Transverse colon (tissue), 4 donors: Measurements from ENCODE around the gene MSH6. TPM values are rescaled to one million over a fixed set of nuclear protein-coding genes. Genes with fewer than 3 reads are reported as not detected.

ENCODE experiments used
- DNase-seq: peaks from one replicate; pipeline ENCODE4 v3.0.0-alpha.2; 2019
- H3K27ac ChIP-seq, 4 donors: fragments of 200-600 bp; sonication (generic); 2 replicates each; pipeline ENCODE4 v1.5.1; 2016 to 2018; ENCODE audit warnings: inconsistent platforms in 4 of 4
- H3K27me3 ChIP-seq: fragments of 200-600 bp; sonication (generic); 2 replicates; pipeline ENCODE4 v1.5.1; 2017; ENCODE audit warnings: inconsistent platforms
- H3K36me3 ChIP-seq, 4 donors: fragments of 200-600 bp; sonication (generic); 2 replicates each; pipeline ENCODE4 v1.5.1; 2017 to 2019; ENCODE audit warnings: inconsistent platforms in 4 of 4
- H3K4me1 ChIP-seq, 4 donors: fragments of 200-600 bp; sonication (generic); 2 replicates each; pipeline ENCODE4 v1.5.1; 2017 to 2020; ENCODE audit warnings: inconsistent platforms in 4 of 4
- H3K4me3 ChIP-seq, 4 donors: fragments of 200-600 bp; sonication (generic); 1 replicate in 1 of 4; 2 replicates in 3 of 4; pipeline versions ENCODE4 v1.5.1 to v1.6.1; 2017 to 2019; ENCODE audit warnings: inconsistent platforms in 4 of 4
- H3K9me3 ChIP-seq, 2 donors: fragments of 200-600 bp; sonication (generic); 2 replicates each; pipeline ENCODE4 v1.5.1; 2017 to 2019; ENCODE audit warnings: inconsistent platforms in 2 of 2
- CTCF ChIP-seq, 5 experiments: fragments of 200-600 bp in 3 of 5; fragments of 450-650 bp in 2 of 5; sonication (generic) in 3 of 5; IDR thresholded peaks; 1 replicate in 2 of 5; 2 replicates in 3 of 5; pipeline ENCODE4 v1.5.1; 2016 to 2017; ENCODE audit warnings: antibody characterized with exemption in 5 of 5, inconsistent platforms in 3 of 5, mild to moderate bottlenecking in 2 of 5, moderate library complexity in 1 of 5
- EP300 ChIP-seq: sonication (generic); formaldehyde crosslinking; IDR thresholded peaks from one replicate; pipeline ENCODE4 v1.6.1; 2017; ENCODE audit warnings: antibody characterized with exemption, low read depth
- POLR2A ChIP-seq: fragments of 450-650 bp; IDR thresholded peaks from one replicate; pipeline ENCODE4 v1.6.1; 2016; ENCODE audit warnings: antibody characterized with exemption, mild to moderate bottlenecking, moderate library complexity
- POLR2AphosphoS5 ChIP-seq, 3 donors: sonication (generic); formaldehyde crosslinking; IDR thresholded peaks; one replicate each; pipeline ENCODE4 v1.6.1; 2016; ENCODE audit warnings: antibody characterized with exemption in 3 of 3
- WGBS, 2 donors: methylation state at CpG; one replicate each; pipeline ENCODE4 v1.1.5; 2018; ENCODE audit warnings: low coverage in 1 of 2; 5-methylcytosine and 5-hydroxymethylcytosine counted together
- in situ Hi-C, 4 donors: fragments of 200-750 bp; cut with MboI; loops; one replicate each; pipeline versions ENCODE4 v1.15.0 to v1.15.1; 2017; ENCODE audit warnings: low sequenced_read_pairs in 3 of 4, low pct_ligation_motif_present in 1 of 4, low pct_unique_long_range_greater_than_20kb in 1 of 4
- intact Hi-C: fragments of 100-400 bp; cut with DNase I; formaldehyde crosslinking; loops from one replicate; pipeline ENCODE4 v1.15.1; 2023; ENCODE audit warnings: low total_unique reads
- total RNA-seq, 4 donors: library from RNA; depleted of rRNA; stranded (reverse); fragments of >200 nt; gene quantifications; one replicate each; pipeline ENCODE4 v1.1.0, GENCODE V29; 2016

The MSH6 gene
- total RNA-seq, 4 donors from 2014 or later, result 15.9 to 21.9 (median 17.2) TPM

GRCh38 chr2:47767880-47768609 lies 14.9 kb upstream of the MSH6 start:
- Histone ChIP-seq H3K27ac (no peak overlapping the region), H3K36me3 (no peaks in the 10 kb centered on the region), H3K4me3 (no peak overlapping the region), H3K27me3 (no peaks in the 10 kb centered on the region), H3K4me1 (peaks cover 0 to 5% (median 0%) of the 10 kb centered on the region in 4 donors), H3K9me3 (no peaks in the 10 kb centered on the region)
- peak; percentile 70 for DNase-seq
- in situ Hi-C loops (loop anchor here in 3 of 4 donors (10.0 kb wide), 3 partner anchors 323 to 433 kb away; no protein-coding TSS in a partner anchor), intact Hi-C loops (loop anchor here (5.0 kb wide), 1 partner anchor 331 kb away; no protein-coding TSS in a partner anchor)
- peak; percentile 93 to 100 (median 100) for TF ChIP-seq CTCF (IDR thresholded peaks at IDR 0.05)
- TF ChIP-seq POLR2A, result no peak
- 35 to 63% methylated on average over 3 to 23 of the region's 28 CpGs for WGBS, 2 donors

- 94% methylated on average over 9 of the region's 9 CpGs; no CpG with 5 or more reads in 1 of the 2 donors for WGBS, 2 donors
- in situ Hi-C loops, result loop anchor here in 3 of 4 donors (10.0 kb wide), 3 partner anchors 325 to 435 kb away; no protein-coding TSS in a partner anchor
- Histone ChIP-seq H3K36me3 (no peaks in the 10 kb centered on the region), H3K4me1 (peaks cover 0 to 5% (median 0%) of the 10 kb centered on the region in 4 donors), H3K27me3 (no peaks in the 10 kb centered on the region), H3K4me3 (no peak overlapping the region), H3K9me3 (no peaks in the 10 kb centered on the region), H3K27ac (no peak overlapping the region)
- no peak for DNase-seq
- TF ChIP-seq POLR2AphosphoS5 (IDR thresholded peaks at IDR 0.05), result no peak
- TF ChIP-seq EP300, result no peak
- TF ChIP-seq POLR2A, result no peak
- no peak for TF ChIP-seq CTCF (IDR thresholded peaks at IDR 0.05)
- intact Hi-C loops, result loop anchor here (5.0 kb wide), 1 partner anchor 332 kb away; no protein-coding TSS in a partner anchor
Measured at GRCh38 chr2:47769318-47769717, 13.6 kb upstream of the MSH6 start.

- in situ Hi-C loops (no loop called here), intact Hi-C loops (no loop called here)
- DNase-seq, result no peak
- no peaks in the 10 kb centered on the region for H3K9me3 ChIP-seq
- no peak overlapping the region for H3K27ac ChIP-seq
- H3K27me3 ChIP-seq, result no peaks in the 10 kb centered on the region
- H3K4me3 ChIP-seq, result no peak overlapping the region
- TF ChIP-seq EP300 (no peak), CTCF (IDR thresholded peaks at IDR 0.05) (no peak), POLR2AphosphoS5 (IDR thresholded peaks at IDR 0.05) (no peak), POLR2A (no peak)
- no peaks in the 10 kb centered on the region for H3K36me3 ChIP-seq
- H3K4me1 ChIP-seq, result peaks cover 0 to 5% (median 0%) of the 10 kb centered on the region in 4 donors
Measured at GRCh38 chr2:47771211-47771610, 11.7 kb upstream of the MSH6 start.

DNA sequence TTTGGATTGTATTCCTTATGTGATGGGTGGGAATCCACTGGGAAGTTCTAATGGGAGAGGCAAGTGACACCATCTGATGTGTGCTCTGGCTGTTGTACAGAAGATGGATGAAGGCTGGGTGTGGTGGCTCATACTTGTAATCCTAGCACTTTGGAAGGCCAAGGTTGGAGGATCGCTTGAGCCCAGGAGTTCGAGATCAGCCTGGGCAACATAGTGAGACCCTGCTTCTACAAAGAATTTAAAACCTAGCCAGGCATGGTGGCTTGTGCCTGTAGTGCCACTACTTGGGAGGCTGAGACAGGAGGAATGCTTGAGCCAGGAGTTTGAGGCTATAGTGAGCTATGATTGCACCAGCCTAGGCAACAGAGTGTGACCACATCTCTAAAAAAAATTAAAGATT lies 10.6 kb upstream of the MSH6 start:
- H3K27ac ChIP-seq, result no peak overlapping the region
- no peaks in the 10 kb centered on the region for H3K27me3 ChIP-seq
- TF ChIP-seq EP300 (no peak), POLR2AphosphoS5 (IDR thresholded peaks at IDR 0.05) (no peak), CTCF (IDR thresholded peaks at IDR 0.05) (no peak), POLR2A (no peak)
- DNase-seq, result no peak
- H3K36me3 ChIP-seq, result no peaks in the 10 kb centered on the region
- no peaks in the 10 kb centered on the region for H3K9me3 ChIP-seq
- in situ Hi-C loops, result no loop called here
- WGBS, 2 donors, result 95% methylated on average over 2 of the region's 2 CpGs; no CpG with 5 or more reads in 1 of the 2 donors
- peaks cover 0 to 5% (median 0%) of the 10 kb centered on the region in 4 donors for H3K4me1 ChIP-seq
- intact Hi-C loops, result no loop called here
- no peak overlapping the region for H3K4me3 ChIP-seq
